SK-N-MC (cell line): ENCODE results near the gene MMP1.

ENCODE experiments used
- DNase-seq: peaks from one replicate; pipeline ENCODE4 v3.0.0-alpha.2; 2011; ENCODE audit warnings: low read depth, low spot score
- H3K27ac ChIP-seq: fragments of 200-600 bp; sonication (generic); 2 replicates; pipeline ENCODE4 v1.5.1; 2016; ENCODE audit warnings: mixed run types
- H3K36me3 ChIP-seq: fragments of 200-600 bp; sonication (generic); 2 replicates; pipeline ENCODE4 v1.6.1; 2017; ENCODE audit warnings: antibody characterized with exemption, low read length, mixed read lengths; ENCODE audit not compliant: insufficient read depth
- H3K4me3 ChIP-seq: fragments of 200-600 bp; sonication (generic); 2 replicates; pipeline ENCODE4 v1.5.1; 2016
- H3K9ac ChIP-seq: fragments of 200-600 bp; sonication (generic); 2 replicates; pipeline ENCODE4 v1.8.0; 2017; ENCODE audit warnings: mixed run types, mixed read lengths; ENCODE audit not compliant: insufficient read length
- H3K9me3 ChIP-seq: fragments of 200-600 bp; sonication (generic); 2 replicates; pipeline ENCODE4 v1.6.1; 2017; ENCODE audit warnings: low read depth, mild to moderate bottlenecking, antibody characterized with exemption, low read length, moderate library complexity, mixed read lengths
- EZH2 ChIP-seq: fragments of 200-600 bp; sonication (generic); IDR thresholded peaks from one replicate; pipeline ENCODE4 v1.6.1; 2017; ENCODE audit warnings: antibody characterized with exemption
- FOXP2 ChIP-seq: optimal IDR thresholded peaks from 2 replicates; pipeline ENCODE3; 2011; ENCODE audit warnings: mild to moderate bottlenecking, moderate library complexity; ENCODE audit not compliant: insufficient read depth; ENCODE audit errors: extremely low read length, control extremely low read depth
- POLR2AphosphoS5 ChIP-seq: IDR thresholded peaks from 2 replicates; pipeline ENCODE4 v1.6.1; 2012; ENCODE audit warnings: mild to moderate bottlenecking, low read depth, low read length, borderline replicate concordance

MMP1 gene

GRCh38 chr11:102799681-102800340, 1.9 kb upstream of the MMP1 start:
- no peaks in the 10 kb centered on the region for H3K36me3 ChIP-seq
- no peak overlapping the region for H3K4me3 ChIP-seq
- DNase-seq = no peak
- TF ChIP-seq EZH2 (no peak), FOXP2 (no peak), POLR2AphosphoS5 (no peak)
- no peaks in the 10 kb centered on the region for H3K9me3 ChIP-seq
- H3K9ac ChIP-seq = no peak overlapping the region
- no peak overlapping the region for H3K27ac ChIP-seq

- DNase-seq = no peak
- TF ChIP-seq POLR2AphosphoS5 (no peak), FOXP2 (no peak), EZH2 (no peak)
- Histone ChIP-seq H3K27ac (no peak overlapping the region), H3K9ac (no peak overlapping the region), H3K4me3 (no peak overlapping the region), H3K36me3 (no peaks in the 10 kb centered on the region), H3K9me3 (no peaks in the 10 kb centered on the region)
These were observed 3.6 kb downstream of the MMP1 start for GRCh38 chr11:102794382-102794781.

DNA sequence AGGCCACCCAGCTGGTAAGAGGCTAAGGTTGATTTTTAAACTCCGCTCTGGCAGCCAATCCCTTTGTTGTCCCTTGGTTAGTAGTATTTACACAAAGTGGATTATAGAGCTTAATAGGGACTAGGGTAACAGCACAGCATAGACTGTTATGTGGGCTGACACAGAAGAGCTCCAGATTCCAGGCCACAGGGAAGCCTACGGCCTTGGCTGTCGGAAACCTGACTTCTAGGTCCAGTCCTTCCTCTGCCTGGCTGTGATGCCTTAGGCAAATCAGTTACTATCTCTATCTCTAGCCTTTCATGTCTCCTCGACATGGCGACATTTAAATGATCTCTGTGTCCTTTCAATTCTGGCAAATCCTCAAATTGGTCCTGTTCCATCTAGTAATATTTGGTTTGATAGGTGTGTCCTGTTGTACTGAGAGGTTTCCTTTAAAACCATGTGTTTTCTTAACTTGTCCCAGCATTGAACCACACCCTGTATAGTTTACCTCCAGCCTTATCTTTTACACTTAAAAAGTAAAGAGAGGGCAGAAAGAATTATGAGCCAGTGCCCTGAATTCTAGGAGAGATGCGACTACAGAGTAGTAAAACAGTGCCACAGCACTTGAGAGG, 4.2 kb downstream of the MMP1 start:
- H3K36me3 ChIP-seq = no peaks in the 10 kb centered on the region
- no peak for DNase-seq
- no peak overlapping the region for H3K27ac ChIP-seq
- no peaks in the 10 kb centered on the region for H3K9me3 ChIP-seq
- no peak overlapping the region for H3K9ac ChIP-seq
- TF ChIP-seq EZH2 = no peak
- TF ChIP-seq POLR2AphosphoS5 = no peak
- no peak for TF ChIP-seq FOXP2
- H3K4me3 ChIP-seq = no peak overlapping the region

DNA sequence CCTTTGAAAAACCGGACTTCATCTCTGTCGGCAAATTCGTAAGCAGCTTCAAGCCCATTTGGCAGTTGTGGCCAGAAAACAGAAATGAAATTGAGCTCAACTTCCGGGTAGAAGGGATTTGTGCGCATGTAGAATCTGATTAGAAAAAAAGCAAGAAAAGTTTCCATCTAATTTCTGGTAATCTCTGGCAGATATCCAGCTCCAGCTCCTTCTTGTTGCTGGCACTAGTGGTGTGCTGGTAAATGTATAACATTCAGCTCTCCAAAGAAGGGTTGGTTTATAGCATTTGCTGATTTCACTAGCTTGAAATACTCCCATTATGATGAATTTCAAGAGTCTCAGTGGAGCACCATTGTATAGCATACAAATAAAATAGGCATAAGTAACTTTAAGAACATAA, 5.4 kb downstream of the MMP1 start:
- Histone ChIP-seq H3K36me3 (no peaks in the 10 kb centered on the region), H3K4me3 (no peak overlapping the region), H3K9ac (no peak overlapping the region), H3K9me3 (no peaks in the 10 kb centered on the region), H3K27ac (no peak overlapping the region)
- no peak for TF ChIP-seq FOXP2
- TF ChIP-seq EZH2 = no peak
- TF ChIP-seq POLR2AphosphoS5 = no peak
- no peak for DNase-seq

- Histone ChIP-seq H3K9ac (no peak overlapping the region), H3K27ac (no peak overlapping the region), H3K36me3 (no peaks in the 10 kb centered on the region), H3K9me3 (no peaks in the 10 kb centered on the region), H3K4me3 (no peak overlapping the region)
- DNase-seq = no peak
- TF ChIP-seq POLR2AphosphoS5 (no peak), EZH2 (no peak), FOXP2 (no peak)
These were observed 6.5 kb downstream of the MMP1 start for GRCh38 chr11:102791271-102792036.

GRCh38 chr11:102788334-102788995, 9.5 kb downstream of the MMP1 start:
- no peak overlapping the region for H3K4me3 ChIP-seq
- no peak for DNase-seq
- TF ChIP-seq POLR2AphosphoS5 (no peak), FOXP2 (no peak), EZH2 (no peak)
- no peaks in the 10 kb centered on the region for H3K9me3 ChIP-seq
- H3K36me3 ChIP-seq = no peaks in the 10 kb centered on the region
- no peak overlapping the region for H3K9ac ChIP-seq
- no peak overlapping the region for H3K27ac ChIP-seq

DNA sequence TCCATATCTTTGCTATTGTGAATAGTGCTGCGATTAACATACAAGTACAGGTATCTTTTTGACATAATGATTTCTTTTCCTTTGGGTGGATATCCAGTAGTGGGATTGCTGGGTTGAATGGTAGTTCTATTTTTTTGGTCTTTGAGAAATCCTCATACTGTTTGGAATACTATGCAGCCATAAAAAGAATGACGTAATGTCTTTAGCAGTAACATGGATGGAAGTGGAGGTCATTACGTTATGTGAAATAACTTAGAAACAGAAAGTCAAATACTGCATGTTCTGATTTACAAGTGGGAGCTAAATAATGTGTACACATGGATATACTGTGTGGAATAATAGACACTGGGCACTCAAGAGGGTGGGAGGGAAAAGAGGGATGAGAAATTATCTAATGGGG, 13.6 kb downstream of the MMP1 start:
- Histone ChIP-seq H3K9me3 (no peaks in the 10 kb centered on the region), H3K27ac (no peak overlapping the region), H3K9ac (no peak overlapping the region), H3K36me3 (no peaks in the 10 kb centered on the region), H3K4me3 (no peak overlapping the region)
- DNase-seq = no peak
- no peak for TF ChIP-seq POLR2AphosphoS5

- TF ChIP-seq EZH2 (no peak), FOXP2 (no peak), POLR2AphosphoS5 (no peak)
- no peak overlapping the region for H3K27ac ChIP-seq
- no peak for DNase-seq
- no peaks in the 10 kb centered on the region for H3K9me3 ChIP-seq
- no peak overlapping the region for H3K9ac ChIP-seq
- H3K36me3 ChIP-seq = no peaks in the 10 kb centered on the region
- no peak overlapping the region for H3K4me3 ChIP-seq
These were observed 14.2 kb downstream of the MMP1 start for GRCh38 chr11:102783720-102784119.
